ENCODE data around the gene GSC2. TPM values are rescaled to one million over a fixed set of nuclear protein-coding genes. Genes with fewer than 3 reads are reported as not detected.
A peak's percentile ranks its signal among the peaks of the same experiment; 100 is the strongest.

The GSC2 gene
- total and polyA plus RNA-seq, 9 of the 15 experiments (the other 6 are each of a cell fraction or from before 2014, with no cell fraction given) = not detected

GRCh38 chr22:19173047-19174035 is 23.2 kb upstream of the GSC2 start (continued):
- TF ChIP-seq TRIM25 (IDR thresholded peaks at IDR 0.05; ENCODE audit: borderline replicate concordance) (no peak), ARID4B (CRISPR knock-in tag; IDR thresholded peaks at IDR 0.05) (no peak), RREB1 (CRISPR knock-in tag; IDR thresholded peaks at IDR 0.05) (peak; percentile 27), ZBTB12 (CRISPR knock-in tag; IDR thresholded peaks at IDR 0.05) (no peak), ZNF175 (CRISPR knock-in tag; IDR thresholded peaks at IDR 0.05; ENCODE audit: low read depth) (no peak), RBM17 (IDR thresholded peaks at IDR 0.05; ENCODE audit: borderline replicate concordance, low read depth, low read length) (no peak), MYBL2 (IDR thresholded peaks at IDR 0.05; ENCODE audit: low read depth) (no peak), MYBL2 (CRISPR knock-in tag; IDR thresholded peaks at IDR 0.05; ENCODE audit: borderline replicate concordance) (no peak), ZNF644 (tag; IDR thresholded peaks at IDR 0.05; ENCODE audit: low read depth) (no peak), RBM15 (IDR thresholded peaks at IDR 0.05; ENCODE audit: insufficient read depth, low read length) (no peak), ZNF174 (CRISPR knock-in tag; IDR thresholded peaks at IDR 0.05) (no peak), CTBP1 (IDR thresholded peaks at IDR 0.05; ENCODE audit: borderline replicate concordance) (no peak)

All from K562 (cell line).